GM19023 (cell line): ENCODE measurements around the gene PLCH1.

Source experiments
- ATAC-seq: cut with Tn5 transposase; IDR thresholded peaks from one replicate; pipeline ENCODE4 v1.9.1; 2021; ENCODE audit warnings: mild to moderate bottlenecking, moderate library complexity; ENCODE audit not compliant: unreplicated experiment

Gene PLCH1

GRCh38 chr3:155688481-155688880 lies 56.4 kb downstream of the PLCH1 start:
- no peak for ATAC-seq

GRCh38 chr3:155683344-155683720 lies 61.5 kb downstream of the PLCH1 start:
- ATAC-seq = no peak

GRCh38 chr3:155682426-155683343 lies 62.2 kb downstream of the PLCH1 start:
- no peak for ATAC-seq

GRCh38 chr3:155676252-155676981 lies 68.5 kb downstream of the PLCH1 start:
- ATAC-seq = no peak

- no peak for ATAC-seq
Observed at GRCh38 chr3:155675094-155675493, 69.8 kb downstream of the PLCH1 start.

- no peak for ATAC-seq
Observed at GRCh38 chr3:155673421-155673820, 71.5 kb downstream of the PLCH1 start.

GRCh38 chr3:155670335-155670734 lies 74.5 kb downstream of the PLCH1 start:
- no peak for ATAC-seq

GRCh38 chr3:155667988-155668387 lies 76.9 kb downstream of the PLCH1 start:
- ATAC-seq = no peak

GRCh38 chr3:155664925-155665695 lies 79.8 kb downstream of the PLCH1 start:
- no peak for ATAC-seq

GRCh38 chr3:155663467-155664212 lies 81.2 kb downstream of the PLCH1 start:
- no peak for ATAC-seq

GRCh38 chr3:155661760-155662159 lies 83.1 kb downstream of the PLCH1 start:
- no peak for ATAC-seq

GRCh38 chr3:155661042-155661441 lies 83.8 kb downstream of the PLCH1 start:
- no peak for ATAC-seq

GRCh38 chr3:155658671-155659261 lies 86.1 kb downstream of the PLCH1 start:
- no peak for ATAC-seq

GRCh38 chr3:155658006-155658405 lies 86.9 kb downstream of the PLCH1 start:
- no peak for ATAC-seq

- no peak for ATAC-seq
Observed at GRCh38 chr3:155657161-155657560, 87.7 kb downstream of the PLCH1 start.

GRCh38 chr3:155656466-155656865 lies 88.4 kb downstream of the PLCH1 start:
- no peak for ATAC-seq

- no peak for ATAC-seq
Observed at GRCh38 chr3:155651489-155652218, 93.2 kb downstream of the PLCH1 start.

- ATAC-seq = no peak
Observed at GRCh38 chr3:155648013-155648591, 96.8 kb downstream of the PLCH1 start.

GRCh38 chr3:155647206-155647605 lies 97.7 kb downstream of the PLCH1 start:
- no peak for ATAC-seq
